HL-60 (cell line): Measurements from ENCODE around the gene ASIC1.
A peak's percentile ranks its signal among the peaks of the same experiment; 100 is the strongest.

Experiments
- DNase-seq, 2 experiments: peaks; one replicate each; pipeline ENCODE4 v3.0.0-alpha.2; 2010 to 2020; ENCODE audit warnings: low read depth in 1 of 2, low spot score in 1 of 2
- H3K27ac ChIP-seq: fragments of 250-450 bp; sonication (Bioruptor Pico); replicated peaks from 2 replicates; pipeline ENCODE4 v1.5.1; 2020; ENCODE audit warnings: mild to moderate bottlenecking, moderate library complexity
- H3K27me3 ChIP-seq: fragments of 250-450 bp; sonication (Bioruptor Pico); 2 replicates; pipeline ENCODE4 v1.5.1; 2021; ENCODE audit warnings: mild to moderate bottlenecking, moderate library complexity; ENCODE audit not compliant: insufficient read depth, poor library complexity, severe bottlenecking
- H3K4me3 ChIP-seq: replicated peaks from 2 replicates; pipeline ENCODE4 v1.5.1; 2011; ENCODE audit warnings: mild to moderate bottlenecking, control low read depth, low read length; ENCODE audit not compliant: insufficient read depth
- CTCF ChIP-seq: IDR thresholded peaks from one replicate; pipeline ENCODE4 v1.5.1; 2011; ENCODE audit warnings: low read length, control low read depth, inconsistent platforms; ENCODE audit not compliant: insufficient read depth
- GABPA ChIP-seq: IDR thresholded peaks from 2 replicates; pipeline ENCODE4 v1.6.1; 2012; ENCODE audit warnings: low read depth
- POLR2AphosphoS5 ChIP-seq: IDR thresholded peaks from 2 replicates; pipeline ENCODE4 v1.6.1; 2012; ENCODE audit warnings: low read depth
- REST ChIP-seq: IDR thresholded peaks from 2 replicates; pipeline ENCODE4 v1.6.1; 2012; ENCODE audit warnings: low read depth; ENCODE audit not compliant: insufficient replicate concordance
- SPI1 ChIP-seq: IDR thresholded peaks from 2 replicates; pipeline ENCODE4 v1.6.1; 2012; ENCODE audit warnings: low read depth, mild to moderate bottlenecking, borderline replicate concordance

ASIC1 gene

GRCh38 chr12:50077099-50077498 lies 19.7 kb downstream of the ASIC1 start:
- no peaks in the 10 kb centered on the region for H3K27me3 ChIP-seq
- H3K27ac ChIP-seq = no peak overlapping the region
- DNase-seq = no peak
- TF ChIP-seq SPI1 = no peak
- TF ChIP-seq GABPA = no peak
- no peak for TF ChIP-seq REST
- TF ChIP-seq CTCF = no peak
- no peak for TF ChIP-seq POLR2AphosphoS5
- H3K4me3 ChIP-seq = no peak overlapping the region

- no peak for DNase-seq
- H3K27ac ChIP-seq = no peak overlapping the region
- H3K27me3 ChIP-seq = no peaks in the 10 kb centered on the region
- no peak overlapping the region for H3K4me3 ChIP-seq
- TF ChIP-seq CTCF (no peak), SPI1 (no peak), GABPA (no peak), REST (no peak), POLR2AphosphoS5 (no peak)
Measured at GRCh38 chr12:50078281-50078680, 20.9 kb downstream of the ASIC1 start.

GRCh38 chr12:50079771-50080170 lies 22.4 kb downstream of the ASIC1 start:
- TF ChIP-seq GABPA (no peak), SPI1 (no peak), REST (peak; percentile 73), CTCF (no peak), POLR2AphosphoS5 (no peak)
- H3K4me3 ChIP-seq = no peak overlapping the region
- DNase-seq = no peak
- H3K27ac ChIP-seq = no peak overlapping the region
- H3K27me3 ChIP-seq = no peaks in the 10 kb centered on the region
